ENCODE measurements around the gene ZNF324B. TPM values are rescaled to one million over a fixed set of nuclear protein-coding genes. Genes with fewer than 3 reads are reported as not detected.

ZNF324B gene
- total RNA-seq, 1 donor from 2014 or later, result 3.1 TPM

- no peak for DNase-seq
- Histone ChIP-seq H3K36me3 (no peaks in the 10 kb centered on the region), H3K27me3 (ENCODE audit: low read depth) (no peaks in the 10 kb centered on the region), H3K9me3 (replicated peaks) (no peaks in the 10 kb centered on the region), H3K4me1 (no peaks in the 10 kb centered on the region), H3K4me3 (no peak overlapping the region), H3K27ac (replicated peaks) (no peak overlapping the region)
- intact Hi-C loops (cut with micrococcal nuclease), result no loop called here
- TF ChIP-seq CTCF (IDR thresholded peaks at IDR 0.05; ENCODE audit: borderline replicate concordance), result no peak
Measured at GRCh38 chr19:58492265-58492664, 40.8 kb downstream of the ZNF324B start.

GRCh38 chr19:58497634-58498170 is 46.3 kb downstream of the ZNF324B start:
- TF ChIP-seq CTCF (IDR thresholded peaks at IDR 0.05; ENCODE audit: borderline replicate concordance), result no peak
- Histone ChIP-seq H3K4me1 (peaks cover 26% of the 10 kb centered on the region), H3K36me3 (no peaks in the 10 kb centered on the region), H3K9me3 (replicated peaks) (no peaks in the 10 kb centered on the region), H3K4me3 (no peak overlapping the region), H3K27me3 (ENCODE audit: low read depth) (no peaks in the 10 kb centered on the region), H3K27ac (replicated peaks) (no peak overlapping the region)
- intact Hi-C loops (cut with micrococcal nuclease), result no loop called here
- DNase-seq, result no peak

GRCh38 chr19:58498316-58499020 is 47.0 kb downstream of the ZNF324B start:
- DNase-seq, result peak; percentile 37
- H3K27ac ChIP-seq (replicated peaks), result peak overlapping the region; percentile 82
- no peak for TF ChIP-seq CTCF (IDR thresholded peaks at IDR 0.05; ENCODE audit: borderline replicate concordance)
- H3K9me3 ChIP-seq (replicated peaks), result no peaks in the 10 kb centered on the region
- H3K4me3 ChIP-seq, result peak overlapping the region; percentile 70
- H3K27me3 ChIP-seq (ENCODE audit: low read depth), result no peaks in the 10 kb centered on the region
- H3K4me1 ChIP-seq, result peaks cover 26% of the 10 kb centered on the region
- no peaks in the 10 kb centered on the region for H3K36me3 ChIP-seq
- intact Hi-C loops (cut with micrococcal nuclease), result no loop called here

- Histone ChIP-seq H3K27me3 (ENCODE audit: low read depth) (no peaks in the 10 kb centered on the region), H3K36me3 (no peaks in the 10 kb centered on the region), H3K4me3 (peak overlapping the region; percentile 70), H3K9me3 (replicated peaks) (no peaks in the 10 kb centered on the region), H3K27ac (replicated peaks) (peak overlapping the region; percentile 82), H3K4me1 (peaks cover 26% of the 10 kb centered on the region)
- intact Hi-C loops (cut with micrococcal nuclease), result no loop called here
- DNase-seq, result peak; percentile 100
- TF ChIP-seq CTCF (IDR thresholded peaks at IDR 0.05; ENCODE audit: borderline replicate concordance), result peak; percentile 45
Measured at GRCh38 chr19:58499021-58499927, 47.9 kb downstream of the ZNF324B start.

- Histone ChIP-seq H3K27me3 (ENCODE audit: low read depth) (no peaks in the 10 kb centered on the region), H3K36me3 (no peaks in the 10 kb centered on the region), H3K9me3 (replicated peaks) (no peaks in the 10 kb centered on the region), H3K4me1 (peaks cover 26% of the 10 kb centered on the region), H3K4me3 (peak overlapping the region; percentile 70), H3K27ac (replicated peaks) (peak overlapping the region; percentile 82)
- DNase-seq, result no peak
- no peak for TF ChIP-seq CTCF (IDR thresholded peaks at IDR 0.05; ENCODE audit: borderline replicate concordance)
- intact Hi-C loops (cut with micrococcal nuclease), result no loop called here
Measured at GRCh38 chr19:58500242-58500641, 48.8 kb downstream of the ZNF324B start.

Other genes starting within 250 kb of the ZNF324B start
- gene ZNF544, start 222.7 kb upstream of the ZNF324B start, total RNA-seq, result 24.0 TPM
- 4.9 TPM for gene ZNF8, start 172.7 kb upstream of the ZNF324B start, total RNA-seq
- 22.7 TPM for gene ERVK3-1, start 146.2 kb upstream of the ZNF324B start, total RNA-seq
- 1.8 TPM for gene ZSCAN22, start 124.6 kb upstream of the ZNF324B start, total RNA-seq
- gene A1BG, start 98.1 kb upstream of the ZNF324B start, total RNA-seq, result 3.7 TPM
- gene ZNF497, start 88.9 kb upstream of the ZNF324B start, total RNA-seq, result 0.41 TPM
- gene ZNF837, start 70.6 kb upstream of the ZNF324B start, total RNA-seq, result 0.19 TPM
- gene RPS5, start 64.4 kb upstream of the ZNF324B start, total RNA-seq, result 496 TPM
- not detected for gene RNF225, start 56.0 kb upstream of the ZNF324B start, total RNA-seq
- gene ZNF584, start 43.0 kb upstream of the ZNF324B start, total RNA-seq, result 16.8 TPM
- gene ZNF132, start 11.5 kb upstream of the ZNF324B start, total RNA-seq, result 5.7 TPM
- gene ZNF324, start 15.5 kb downstream of the ZNF324B start, total RNA-seq, result 5.3 TPM
- gene ZNF446, start 24.7 kb downstream of the ZNF324B start, total RNA-seq, result 4.9 TPM
- gene SLC27A5, start 60.4 kb downstream of the ZNF324B start, total RNA-seq, result 4.1 TPM
- 10.2 TPM for gene ZBTB45, start 68.2 kb downstream of the ZNF324B start, total RNA-seq
- 136 TPM for gene TRIM28, start 92.4 kb downstream of the ZNF324B start, total RNA-seq
- 124 TPM for gene CHMP2A, start 103.5 kb downstream of the ZNF324B start, total RNA-seq
- gene UBE2M, start 107.0 kb downstream of the ZNF324B start, total RNA-seq, result 116 TPM
- gene MZF1, start 121.7 kb downstream of the ZNF324B start, total RNA-seq, result 10.9 TPM